SK-N-SH (cell line): Measurements from ENCODE around the gene MFAP3L. TPM values are rescaled to one million over a fixed set of nuclear protein-coding genes. Genes with fewer than 3 reads are reported as not detected.
A peak's percentile ranks its signal among the peaks of the same experiment; 100 is the strongest.

Source experiments
- CTCF ChIA-PET: fragments of 300-600, 350-600 bp; formaldehyde crosslinking; extraction: SDS; loops from one replicate; lab custom pipeline; 2021; lab: Yijun Ruan, JAX
- POLR2A ChIA-PET: fragments of 350-600 bp; sonication (Branson Sonifier 250); formaldehyde crosslinking; extraction: SDS; loops from one replicate; lab custom pipeline; 2020; ENCODE audit warnings: antibody characterized with exemption, inconsistent platforms; lab: Yijun Ruan, JAX
- DNase-seq: peaks from one replicate; pipeline ENCODE4 v3.0.0; 2012
- H2AFZ ChIP-seq: fragments of 200-600 bp; sonication (generic); 2 replicates; pipeline ENCODE4 v1.8.1; 2016; ENCODE audit warnings: antibody characterized with exemption, mild to moderate bottlenecking, low read depth
- H3F3A ChIP-seq: fragments of 200-600 bp; sonication (generic); replicated peaks from 2 replicates; pipeline ENCODE3; 2016; ENCODE audit warnings: antibody characterized with exemption, mild to moderate bottlenecking; ENCODE audit not compliant: insufficient read depth
- H3K27ac ChIP-seq, 2 experiments: fragments of 200-500 bp in 1 of 2; fragments of 200-600 bp in 1 of 2; sonication (Bioruptor generic) in 1 of 2; sonication (generic), shearing (Covaris generic) in 1 of 2; 2 replicates each; pipeline versions ENCODE4 v1.5.1 to v1.6.1; 2014 to 2016; ENCODE audit warnings: low read depth in 2 of 2, inconsistent platforms in 1 of 2, low read length in 1 of 2, mild to moderate bottlenecking in 1 of 2, mixed read lengths in 1 of 2
- H3K27me3 ChIP-seq: fragments of 200-600 bp; sonication (generic), shearing (Covaris generic); 2 replicates; pipeline ENCODE4 v1.6.1; 2016; ENCODE audit warnings: mixed run types; ENCODE audit not compliant: insufficient read depth
- H3K36me3 ChIP-seq, 2 experiments: fragments of 200-500 bp in 1 of 2; fragments of 200-600 bp in 1 of 2; sonication (Bioruptor generic) in 1 of 2; sonication (generic) in 1 of 2; replicated peaks in 1 of 2; 2 replicates each; pipeline versions ENCODE3 to v1.5.1; 2014 to 2016; ENCODE audit warnings: low read length in 1 of 2, mild to moderate bottlenecking in 1 of 2; ENCODE audit not compliant: insufficient read depth in 2 of 2, control insufficient read depth in 1 of 2
- H3K4me1 ChIP-seq, 2 experiments: fragments of 200-500 bp in 1 of 2; fragments of 200-600 bp in 1 of 2; sonication (Bioruptor generic) in 1 of 2; sonication (generic), shearing (Covaris generic) in 1 of 2; 2 replicates each; pipeline versions ENCODE4 v1.5.1 to v1.6.1; 2014 to 2016; ENCODE audit warnings: low read depth in 1 of 2, low read length in 1 of 2, mixed run types in 1 of 2; ENCODE audit not compliant: insufficient read depth in 2 of 2, control insufficient read depth in 1 of 2
- H3K4me2 ChIP-seq: fragments of 200-600 bp; sonication (generic), shearing (Covaris generic); 2 replicates; pipeline ENCODE4 v1.6.1; 2017; ENCODE audit warnings: mixed run types
- H3K4me3 ChIP-seq, 2 experiments: fragments of 200-500 bp in 1 of 2; fragments of 200-600 bp in 1 of 2; sonication (Bioruptor generic) in 1 of 2; sonication (generic), shearing (Covaris generic) in 1 of 2; 2 replicates each; pipeline versions ENCODE4 v1.5.1 to v1.8.1; 2014 to 2016; ENCODE audit warnings: low read depth in 2 of 2, inconsistent platforms in 1 of 2, low read length in 1 of 2, mild to moderate bottlenecking in 1 of 2, mixed read lengths in 1 of 2, moderate library complexity in 1 of 2
- H3K79me2 ChIP-seq: fragments of 200-600 bp; sonication (generic); 2 replicates; pipeline ENCODE4 v1.8.1; 2017; ENCODE audit warnings: mild to moderate bottlenecking; ENCODE audit not compliant: insufficient read depth
- H3K9ac ChIP-seq: fragments of 200-600 bp; sonication (generic); 2 replicates; pipeline ENCODE4 v1.6.1; 2017; ENCODE audit warnings: mixed run types
- H3K9me2 ChIP-seq: fragments of 200-600 bp; sonication (generic); 2 replicates; pipeline ENCODE4 v1.6.1; 2017; ENCODE audit warnings: mixed run types
- H3K9me3 ChIP-seq: fragments of 200-600 bp; sonication (generic); 2 replicates; pipeline ENCODE4 v1.6.1; 2017; ENCODE audit warnings: mixed run types, mild to moderate bottlenecking, moderate library complexity
- H4K20me1 ChIP-seq: fragments of 200-600 bp; sonication (generic); 2 replicates; pipeline ENCODE4 v1.6.1; 2017; ENCODE audit warnings: mild to moderate bottlenecking, mixed run types; ENCODE audit not compliant: insufficient read depth
- CHD2 ChIP-seq: fragments of 150-350 bp; IDR thresholded peaks from 2 replicates; pipeline ENCODE4 v1.6.1; 2018; ENCODE audit warnings: low read length; ENCODE audit not compliant: partially characterized antibody
- EP300 ChIP-seq, 2 experiments: IDR thresholded peaks; 2 replicates each; pipeline versions ENCODE4 v1.4.0 to v1.6.1; 2012; ENCODE audit warnings: borderline replicate concordance in 1 of 2, low read depth in 1 of 2, low read length in 1 of 2
- EZH2phosphoT487 ChIP-seq: fragments of 200-600 bp; sonication (generic); IDR thresholded peaks from 2 replicates; pipeline ENCODE4 v1.6.1; 2017; ENCODE audit warnings: low read depth, mixed run types, mild to moderate bottlenecking, antibody characterized with exemption, moderate library complexity, borderline replicate concordance
- FOSL2 ChIP-seq: IDR thresholded peaks from 2 replicates; pipeline ENCODE4 v1.4.0; 2012; ENCODE audit warnings: low read depth, mild to moderate bottlenecking, moderate library complexity, borderline replicate concordance
- GABPA ChIP-seq: IDR thresholded peaks from 2 replicates; pipeline ENCODE4 v1.4.0; 2012; ENCODE audit warnings: low read depth, mild to moderate bottlenecking
- GATA2 ChIP-seq: sonication (generic); formaldehyde crosslinking; IDR thresholded peaks from 2 replicates; pipeline ENCODE4 v1.5.0; 2020; ENCODE audit warnings: mild to moderate bottlenecking, missing genetic modification reagents
- MEF2A ChIP-seq: IDR thresholded peaks from 2 replicates; pipeline ENCODE4 v1.4.0; 2012; ENCODE audit warnings: low read depth, borderline replicate concordance
- MXI1 ChIP-seq: IDR thresholded peaks from 2 replicates; pipeline ENCODE4 v1.6.1; 2012; ENCODE audit warnings: mild to moderate bottlenecking, low read depth, low read length, improper control_type of control experiment
- POLR2AphosphoS5 ChIP-seq: IDR thresholded peaks from 2 replicates; pipeline ENCODE4 v1.6.1; 2012; ENCODE audit warnings: low read depth, low read length
- RAD21 ChIP-seq: IDR thresholded peaks from 2 replicates; pipeline ENCODE4 v1.6.1; 2012; ENCODE audit warnings: mild to moderate bottlenecking, low read length
- RCOR1 ChIP-seq: fragments of 150-350 bp; IDR thresholded peaks from 2 replicates; pipeline ENCODE4 v1.6.1; 2017; ENCODE audit warnings: antibody characterized with exemption, low read length
- YY1 ChIP-seq: IDR thresholded peaks from 2 replicates; pipeline ENCODE4 v1.4.0; 2012; ENCODE audit warnings: low read depth, mild to moderate bottlenecking
- WGBS: methylation state at CpG from one replicate; pipeline ENCODE4 v1.1.6; 2017; ENCODE audit warnings: low lambda C conversion rate; 5-methylcytosine and 5-hydroxymethylcytosine counted together
- polyA plus RNA-seq, 3 experiments: library from polyadenylated mRNA; depleted of rRNA; stranded (reverse); fragments of >200 nt; gene quantifications; 2 replicates each; pipeline ENCODE4 v1.2.3, GENCODE V29; 2012
- TF ChIP-seq, protein P1 (sequence below): IDR thresholded peaks from 2 replicates; pipeline ENCODE4 v1.4.0; 2012; ENCODE audit warnings: low read depth, borderline replicate concordance
- TF ChIP-seq, protein P2 (sequence below): fragments of 150-350 bp; IDR thresholded peaks from 2 replicates; pipeline ENCODE4 v1.6.1; 2017; ENCODE audit warnings: antibody characterized with exemption, low read length, low read depth, borderline replicate concordance
- TF ChIP-seq, protein P3 (sequence below): IDR thresholded peaks from 2 replicates; pipeline ENCODE4 v1.4.0; 2012; ENCODE audit warnings: low read depth, borderline replicate concordance
- TF ChIP-seq, protein P4 (sequence below): fragments of 200-600 bp; sonication (generic); IDR thresholded peaks from 2 replicates; pipeline ENCODE4 v1.6.1; 2017; ENCODE audit warnings: antibody characterized with exemption, mild to moderate bottlenecking, moderate library complexity
- TF ChIP-seq, protein P5 (sequence below): IDR thresholded peaks from 2 replicates; pipeline ENCODE4 v1.4.0; 2012; ENCODE audit warnings: low read depth
- TF ChIP-seq, protein P6 (sequence below): fragments of 150-350 bp; IDR thresholded peaks from 2 replicates; pipeline ENCODE4 v1.6.1; 2016; ENCODE audit warnings: mild to moderate bottlenecking, low read depth, low read length

MFAP3L gene
- polyA plus RNA-seq, 1 of the 3 experiments (the other 2 are of a cell fraction) = 5.4 TPM

DNA sequence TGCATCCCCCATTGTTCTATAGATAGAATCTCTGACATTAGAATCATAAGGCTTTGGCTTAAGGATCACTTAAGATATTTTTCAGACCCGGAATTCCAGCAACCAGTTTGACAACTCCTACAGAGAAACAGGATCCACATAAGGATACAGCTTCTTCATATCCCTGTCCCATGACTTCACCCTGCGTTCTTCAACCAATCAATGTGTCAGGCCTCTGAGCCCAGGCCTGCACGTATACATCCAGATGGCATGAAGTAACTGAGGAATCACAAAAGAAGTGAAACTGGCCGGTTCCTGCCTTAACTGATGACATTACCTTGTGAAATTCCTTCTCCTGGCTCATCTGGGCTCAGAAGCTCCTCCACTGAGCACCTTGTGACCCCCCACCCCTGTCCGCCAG is 85.1 kb downstream of the MFAP3L start:
- no peaks in the 10 kb centered on the region for H3K27me3 ChIP-seq
- no peaks in the 10 kb centered on the region for H3F3A ChIP-seq
- POLR2A ChIA-PET = no interaction called here
- no peak overlapping the region for H3K27ac ChIP-seq
- H3K79me2 ChIP-seq = no peaks in the 10 kb centered on the region
- TF ChIP-seq MEF2A (no peak), RCOR1 (no peak), GABPA (no peak), GATA2 (CRISPR knock-in tag) (no peak)
- TF ChIP-seq, protein P1, sequence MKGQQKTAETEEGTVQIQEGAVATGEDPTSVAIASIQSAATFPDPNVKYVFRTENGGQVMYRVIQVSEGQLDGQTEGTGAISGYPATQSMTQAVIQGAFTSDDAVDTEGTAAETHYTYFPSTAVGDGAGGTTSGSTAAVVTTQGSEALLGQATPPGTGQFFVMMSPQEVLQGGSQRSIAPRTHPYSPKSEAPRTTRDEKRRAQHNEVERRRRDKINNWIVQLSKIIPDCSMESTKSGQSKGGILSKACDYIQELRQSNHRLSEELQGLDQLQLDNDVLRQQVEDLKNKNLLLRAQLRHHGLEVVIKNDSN = no peak
- TF ChIP-seq, protein P2, sequence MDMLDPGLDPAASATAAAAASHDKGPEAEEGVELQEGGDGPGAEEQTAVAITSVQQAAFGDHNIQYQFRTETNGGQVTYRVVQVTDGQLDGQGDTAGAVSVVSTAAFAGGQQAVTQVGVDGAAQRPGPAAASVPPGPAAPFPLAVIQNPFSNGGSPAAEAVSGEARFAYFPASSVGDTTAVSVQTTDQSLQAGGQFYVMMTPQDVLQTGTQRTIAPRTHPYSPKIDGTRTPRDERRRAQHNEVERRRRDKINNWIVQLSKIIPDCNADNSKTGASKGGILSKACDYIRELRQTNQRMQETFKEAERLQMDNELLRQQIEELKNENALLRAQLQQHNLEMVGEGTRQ = no peak
- TF ChIP-seq, protein P3, sequence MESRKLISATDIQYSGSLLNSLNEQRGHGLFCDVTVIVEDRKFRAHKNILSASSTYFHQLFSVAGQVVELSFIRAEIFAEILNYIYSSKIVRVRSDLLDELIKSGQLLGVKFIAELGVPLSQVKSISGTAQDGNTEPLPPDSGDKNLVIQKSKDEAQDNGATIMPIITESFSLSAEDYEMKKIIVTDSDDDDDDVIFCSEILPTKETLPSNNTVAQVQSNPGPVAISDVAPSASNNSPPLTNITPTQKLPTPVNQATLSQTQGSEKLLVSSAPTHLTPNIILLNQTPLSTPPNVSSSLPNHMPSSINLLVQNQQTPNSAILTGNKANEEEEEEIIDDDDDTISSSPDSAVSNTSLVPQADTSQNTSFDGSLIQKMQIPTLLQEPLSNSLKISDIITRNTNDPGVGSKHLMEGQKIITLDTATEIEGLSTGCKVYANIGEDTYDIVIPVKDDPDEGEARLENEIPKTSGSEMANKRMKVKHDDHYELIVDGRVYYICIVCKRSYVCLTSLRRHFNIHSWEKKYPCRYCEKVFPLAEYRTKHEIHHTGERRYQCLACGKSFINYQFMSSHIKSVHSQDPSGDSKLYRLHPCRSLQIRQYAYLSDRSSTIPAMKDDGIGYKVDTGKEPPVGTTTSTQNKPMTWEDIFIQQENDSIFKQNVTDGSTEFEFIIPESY = no peak
- no peaks in the 10 kb centered on the region for H3K36me3 ChIP-seq
- H3K9me3 ChIP-seq = no peaks in the 10 kb centered on the region
- no peak overlapping the region for H3K4me3 ChIP-seq
- H4K20me1 ChIP-seq = no peaks in the 10 kb centered on the region
- no peaks in the 10 kb centered on the region for H3K9me2 ChIP-seq
- peaks cover 0 to 3% of the 10 kb centered on the region in 2 experiments; a peak in 1 of 4 replicates for H3K4me1 ChIP-seq
- WGBS = 85% methylated on average over 4 of the region's 5 CpGs
- DNase-seq = no peak
- H3K9ac ChIP-seq = no peak overlapping the region
- no peak overlapping the region for H3K4me2 ChIP-seq
- CTCF ChIA-PET = interaction anchor here (1.7 kb wide), 1 partner anchor 131 kb away, joined by 4 read pairs; no protein-coding TSS in a partner anchor
- no peak overlapping the region for H2AFZ ChIP-seq

DNA sequence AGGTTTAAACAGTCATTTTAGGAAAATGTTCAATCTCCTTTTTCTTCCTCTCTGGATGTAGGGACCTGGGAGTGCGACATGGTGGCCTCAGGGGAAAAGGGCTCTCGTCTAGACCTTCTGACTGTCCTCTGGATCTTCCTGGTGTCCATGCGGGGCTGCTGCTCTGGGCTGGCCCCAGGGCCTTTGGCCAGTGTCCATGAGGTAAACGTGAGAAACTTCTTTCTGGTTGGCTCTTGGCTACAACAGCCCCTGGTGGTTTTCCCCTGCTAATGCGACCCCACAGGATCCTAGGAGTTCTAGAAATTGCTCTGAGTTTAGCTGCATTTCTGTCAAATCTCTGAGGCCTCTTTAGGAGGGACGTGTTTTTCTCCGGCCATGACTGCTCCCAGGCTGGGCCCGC is 85.7 kb downstream of the MFAP3L start:
- no peaks in the 10 kb centered on the region for H3F3A ChIP-seq
- no peaks in the 10 kb centered on the region for H4K20me1 ChIP-seq
- no peaks in the 10 kb centered on the region for H3K36me3 ChIP-seq
- H3K79me2 ChIP-seq = no peaks in the 10 kb centered on the region
- POLR2A ChIA-PET = no interaction called here
- H3K4me1 ChIP-seq = peaks cover 0 to 3% of the 10 kb centered on the region in 2 experiments; a peak in 1 of 4 replicates
- DNase-seq = peak; percentile 27
- 66% methylated on average over 8 of the region's 8 CpGs for WGBS
- H3K9me2 ChIP-seq = no peaks in the 10 kb centered on the region
- no peaks in the 10 kb centered on the region for H3K27me3 ChIP-seq
- no peak overlapping the region for H3K27ac ChIP-seq
- H2AFZ ChIP-seq = no peak overlapping the region
- CTCF ChIA-PET = interaction anchor here (1.7 kb wide), 1 partner anchor 131 kb away, joined by 4 read pairs; no protein-coding TSS in a partner anchor
- no peak overlapping the region for H3K9ac ChIP-seq
- H3K4me2 ChIP-seq = no peak overlapping the region
- no peaks in the 10 kb centered on the region for H3K9me3 ChIP-seq
- no peak overlapping the region for H3K4me3 ChIP-seq
- no peak for TF ChIP-seq GATA2 (CRISPR knock-in tag)
- no peak for TF ChIP-seq MXI1
- TF ChIP-seq, protein P3 = no peak
- TF ChIP-seq CHD2 = no peak
- TF ChIP-seq, protein P4, sequence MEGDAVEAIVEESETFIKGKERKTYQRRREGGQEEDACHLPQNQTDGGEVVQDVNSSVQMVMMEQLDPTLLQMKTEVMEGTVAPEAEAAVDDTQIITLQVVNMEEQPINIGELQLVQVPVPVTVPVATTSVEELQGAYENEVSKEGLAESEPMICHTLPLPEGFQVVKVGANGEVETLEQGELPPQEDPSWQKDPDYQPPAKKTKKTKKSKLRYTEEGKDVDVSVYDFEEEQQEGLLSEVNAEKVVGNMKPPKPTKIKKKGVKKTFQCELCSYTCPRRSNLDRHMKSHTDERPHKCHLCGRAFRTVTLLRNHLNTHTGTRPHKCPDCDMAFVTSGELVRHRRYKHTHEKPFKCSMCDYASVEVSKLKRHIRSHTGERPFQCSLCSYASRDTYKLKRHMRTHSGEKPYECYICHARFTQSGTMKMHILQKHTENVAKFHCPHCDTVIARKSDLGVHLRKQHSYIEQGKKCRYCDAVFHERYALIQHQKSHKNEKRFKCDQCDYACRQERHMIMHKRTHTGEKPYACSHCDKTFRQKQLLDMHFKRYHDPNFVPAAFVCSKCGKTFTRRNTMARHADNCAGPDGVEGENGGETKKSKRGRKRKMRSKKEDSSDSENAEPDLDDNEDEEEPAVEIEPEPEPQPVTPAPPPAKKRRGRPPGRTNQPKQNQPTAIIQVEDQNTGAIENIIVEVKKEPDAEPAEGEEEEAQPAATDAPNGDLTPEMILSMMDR = peak; percentile 30
- TF ChIP-seq, protein P5, sequence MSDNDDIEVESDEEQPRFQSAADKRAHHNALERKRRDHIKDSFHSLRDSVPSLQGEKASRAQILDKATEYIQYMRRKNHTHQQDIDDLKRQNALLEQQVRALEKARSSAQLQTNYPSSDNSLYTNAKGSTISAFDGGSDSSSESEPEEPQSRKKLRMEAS = no peak
- no peak for TF ChIP-seq EZH2phosphoT487
- no peak for TF ChIP-seq YY1
- no peak for TF ChIP-seq RCOR1
- TF ChIP-seq EP300 (IDR thresholded peaks at IDR 0.05; ENCODE audit: borderline replicate concordance in 1 of 2, low read depth in 1 of 2, low read length in 1 of 2) = no peak
- TF ChIP-seq RAD21 = peak; percentile 25
- TF ChIP-seq FOSL2 = no peak
- TF ChIP-seq POLR2AphosphoS5 = no peak
- TF ChIP-seq, protein P6, sequence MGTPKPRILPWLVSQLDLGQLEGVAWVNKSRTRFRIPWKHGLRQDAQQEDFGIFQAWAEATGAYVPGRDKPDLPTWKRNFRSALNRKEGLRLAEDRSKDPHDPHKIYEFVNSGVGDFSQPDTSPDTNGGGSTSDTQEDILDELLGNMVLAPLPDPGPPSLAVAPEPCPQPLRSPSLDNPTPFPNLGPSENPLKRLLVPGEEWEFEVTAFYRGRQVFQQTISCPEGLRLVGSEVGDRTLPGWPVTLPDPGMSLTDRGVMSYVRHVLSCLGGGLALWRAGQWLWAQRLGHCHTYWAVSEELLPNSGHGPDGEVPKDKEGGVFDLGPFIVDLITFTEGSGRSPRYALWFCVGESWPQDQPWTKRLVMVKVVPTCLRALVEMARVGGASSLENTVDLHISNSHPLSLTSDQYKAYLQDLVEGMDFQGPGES = no peak
